CD4-positive, alpha-beta T cell (primary cell): ENCODE measurements around the gene ZNF287. TPM values are rescaled to one million over a fixed set of nuclear protein-coding genes. Genes with fewer than 3 reads are reported as not detected.

Experiments used
- ATAC-seq: fragments of 200-7000 bp; cut with Tn5 transposase; one replicate; pipeline ENCODE4 v1.10.0; 2022; ENCODE audit warnings: mild to moderate bottlenecking; ENCODE audit not compliant: poor library complexity
- CTCF ChIA-PET: fragments of 350-600 bp; sonication (Branson Sonifier 250); formaldehyde crosslinking; loops from one replicate; lab custom pipeline; 2021; ENCODE audit warnings: antibody characterized with exemption, inconsistent platforms; lab: Charles Lee
- POLR2A ChIA-PET: fragments of 350-600 bp; sonication (Branson Sonifier 250); formaldehyde crosslinking; loops from one replicate; lab custom pipeline; 2021; ENCODE audit warnings: antibody characterized with exemption, inconsistent platforms; lab: Charles Lee
- DNase-seq, 14 experiments: peaks; one replicate each; pipeline ENCODE4 v3.0.0-alpha.2; 2013 to 2020; ENCODE audit warnings: mixed read lengths in 2 of 14
- H3K27ac ChIP-seq, 2 donors: one replicate each; pipeline versions ENCODE4 v1.5.1 to v1.7.0; 2013; ENCODE audit warnings: low read length in 2 of 2, low read depth in 1 of 2, mild to moderate bottlenecking in 1 of 2
- H3K27me3 ChIP-seq, 2 experiments: 1 replicate in 1 of 2; 2 replicates in 1 of 2; pipeline versions ENCODE4 v1.6.1 to v1.7.0; 2013; ENCODE audit warnings: low read length in 2 of 2, control low read depth in 1 of 2, mild to moderate bottlenecking in 1 of 2, moderate library complexity in 1 of 2; ENCODE audit not compliant: insufficient read depth in 2 of 2, control insufficient read depth in 1 of 2
- H3K36me3 ChIP-seq: one replicate; pipeline ENCODE4 v1.6.1; 2013; ENCODE audit warnings: low read length, control low read depth; ENCODE audit not compliant: insufficient read depth
- H3K4me1 ChIP-seq: one replicate; pipeline ENCODE4 v1.6.1; 2013; ENCODE audit warnings: low read length, control low read depth; ENCODE audit not compliant: insufficient read depth
- H3K4me3 ChIP-seq: one replicate; pipeline ENCODE4 v1.5.1; 2013; ENCODE audit warnings: mild to moderate bottlenecking, low read length, moderate library complexity
- H3K9me3 ChIP-seq, 2 experiments: 1 replicate in 1 of 2; 2 replicates in 1 of 2; pipeline versions ENCODE4 v1.6.1 to v1.7.0; 2013; ENCODE audit warnings: low read length in 2 of 2, mild to moderate bottlenecking in 2 of 2, control low read depth in 1 of 2, moderate library complexity in 1 of 2; ENCODE audit not compliant: control insufficient read depth in 1 of 2, insufficient read depth in 1 of 2
- H3K27ac Mint-ChIP-seq: one replicate; pipeline ENCODE4 v1.8.0; 2020; ENCODE audit warnings: mixed read lengths
- H3K27me3 Mint-ChIP-seq: one replicate; pipeline ENCODE4 v1.8.0; 2021; ENCODE audit warnings: mixed read lengths
- H3K36me3 Mint-ChIP-seq: one replicate; pipeline ENCODE4 v1.8.0; 2021; ENCODE audit warnings: low read depth, mixed read lengths
- H3K4me1 Mint-ChIP-seq: one replicate; pipeline ENCODE4 v1.8.0; 2021; ENCODE audit warnings: low read depth, mixed read lengths
- H3K4me3 Mint-ChIP-seq: one replicate; pipeline ENCODE4 v1.8.0; 2020; ENCODE audit warnings: mild to moderate bottlenecking, mixed read lengths
- H3K9me3 Mint-ChIP-seq: one replicate; pipeline ENCODE4 v1.8.0; 2020; ENCODE audit warnings: mixed read lengths
- intact Hi-C, 2 experiments: fragments of 100-400 bp; cut with DNase I in 1 of 2; cut with micrococcal nuclease in 1 of 2; formaldehyde crosslinking; loops; one replicate each; pipeline versions ENCODE4 v1.15.1 to v1.9.0; 2023 to 2025; cut with DNase I, micrococcal nuclease
- total RNA-seq, 174 experiments: library from RNA in 2 of 174; stranded (reverse) in 2 of 174; gene quantifications; one replicate each; pipeline ENCODE4 v1.2.3 and lab custom pipeline; 2021 to 2026
- TF ChIP-seq, protein P1 (sequence below): fragments of 200-600 bp; IDR thresholded peaks from one replicate; pipeline ENCODE4 v1.8.0; 2022; ENCODE audit warnings: antibody characterized with exemption, mild to moderate bottlenecking

The ZNF287 gene
- total RNA-seq, 2 experiments from 2014 or later = 6.9 to 7.8 TPM

DNA sequence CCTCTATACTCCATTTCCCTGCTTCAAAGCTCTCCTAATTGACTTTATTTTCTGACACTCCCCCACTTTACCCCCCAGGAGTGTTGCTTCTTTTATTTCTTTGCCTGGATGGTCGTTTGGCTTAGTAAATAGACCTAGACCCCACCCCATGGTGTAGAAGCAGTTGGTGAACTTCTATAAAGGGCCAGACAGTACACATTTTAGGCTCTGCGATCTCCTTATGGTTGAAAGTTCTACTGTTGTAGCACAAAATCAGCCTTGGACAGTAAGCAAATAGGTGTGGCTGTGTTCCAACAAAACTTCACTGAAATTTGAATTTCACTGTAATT is 31.9 kb downstream of the ZNF287 start:
- H3K4me3 Mint-ChIP-seq = peak overlapping the region; percentile 93
- peak in 1 of 14 experiments; percentile 21 for DNase-seq
- H3K4me1 Mint-ChIP-seq = peaks cover 13% of the 10 kb centered on the region
- Histone ChIP-seq H3K36me3 (no peaks in the 10 kb centered on the region), H3K27me3 (no peaks in the 10 kb centered on the region), H3K9me3 (peaks cover 0 to 1% of the 10 kb centered on the region in 2 experiments), H3K4me1 (peaks cover 19% of the 10 kb centered on the region), H3K4me3 (no peak overlapping the region), H3K27ac (no peak overlapping the region)
- intact Hi-C loops = loop anchor here (1.0 to 5.0 kb wide), 6 partner anchors 52 to 940 kb away; partner anchors contain the start of genes MED9 (in 1 of the 2), NCOR1 (in 1 of the 2) and PIGL (in 1 of the 2)
- TF ChIP-seq, protein P1, sequence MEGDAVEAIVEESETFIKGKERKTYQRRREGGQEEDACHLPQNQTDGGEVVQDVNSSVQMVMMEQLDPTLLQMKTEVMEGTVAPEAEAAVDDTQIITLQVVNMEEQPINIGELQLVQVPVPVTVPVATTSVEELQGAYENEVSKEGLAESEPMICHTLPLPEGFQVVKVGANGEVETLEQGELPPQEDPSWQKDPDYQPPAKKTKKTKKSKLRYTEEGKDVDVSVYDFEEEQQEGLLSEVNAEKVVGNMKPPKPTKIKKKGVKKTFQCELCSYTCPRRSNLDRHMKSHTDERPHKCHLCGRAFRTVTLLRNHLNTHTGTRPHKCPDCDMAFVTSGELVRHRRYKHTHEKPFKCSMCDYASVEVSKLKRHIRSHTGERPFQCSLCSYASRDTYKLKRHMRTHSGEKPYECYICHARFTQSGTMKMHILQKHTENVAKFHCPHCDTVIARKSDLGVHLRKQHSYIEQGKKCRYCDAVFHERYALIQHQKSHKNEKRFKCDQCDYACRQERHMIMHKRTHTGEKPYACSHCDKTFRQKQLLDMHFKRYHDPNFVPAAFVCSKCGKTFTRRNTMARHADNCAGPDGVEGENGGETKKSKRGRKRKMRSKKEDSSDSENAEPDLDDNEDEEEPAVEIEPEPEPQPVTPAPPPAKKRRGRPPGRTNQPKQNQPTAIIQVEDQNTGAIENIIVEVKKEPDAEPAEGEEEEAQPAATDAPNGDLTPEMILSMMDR = no peak
- ATAC-seq = no peak
- H3K27ac Mint-ChIP-seq = peak overlapping the region; percentile 81
- CTCF ChIA-PET = interaction anchor here (1.6 to 2.9 kb wide), 5 partner anchors 32 to 116 kb away, joined by 4 to 30 read pairs (median 7); partner anchors contain the start of gene ZNF287
- H3K9me3 Mint-ChIP-seq = no peaks in the 10 kb centered on the region
- POLR2A ChIA-PET = interaction anchor here (1.9 to 2.3 kb wide), 2 partner anchors 47 to 537 kb away, joined by 6 to 19 read pairs; partner anchors contain the start of genes TTC19 and ZSWIM7
- no peaks in the 10 kb centered on the region for H3K27me3 Mint-ChIP-seq
- H3K36me3 Mint-ChIP-seq = peaks cover 10% of the 10 kb centered on the region

DNA sequence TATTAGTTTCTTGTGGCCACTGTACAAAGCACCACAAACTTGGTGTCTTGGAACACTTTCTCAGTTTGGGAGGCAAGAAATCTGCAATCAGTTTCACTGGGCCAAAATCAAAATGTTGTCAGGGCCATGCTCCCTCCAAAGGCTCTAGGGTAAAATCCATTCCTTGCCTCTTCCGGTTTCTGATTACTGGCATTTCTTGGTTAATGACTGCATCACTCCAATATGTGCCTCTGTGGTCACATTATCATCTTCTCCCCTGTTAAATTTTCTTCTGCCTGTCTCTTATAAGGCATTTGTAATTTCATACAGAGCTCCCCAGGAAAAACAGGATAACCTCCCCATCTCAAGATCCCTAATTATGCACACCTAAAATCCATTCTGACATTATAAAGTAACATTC is 34.8 kb downstream of the ZNF287 start:
- Histone ChIP-seq H3K27me3 (peaks cover 0 to 3% of the 10 kb centered on the region in 2 experiments), H3K36me3 (no peaks in the 10 kb centered on the region), H3K9me3 (peaks cover 0 to 4% of the 10 kb centered on the region in 2 experiments), H3K4me3 (no peak overlapping the region), H3K4me1 (peaks cover 19% of the 10 kb centered on the region), H3K27ac (no peak overlapping the region)
- Mint-ChIP-seq H3K4me3 (no peak overlapping the region), H3K27ac (no peak overlapping the region), H3K9me3 (no peaks in the 10 kb centered on the region), H3K36me3 (peaks cover 5% of the 10 kb centered on the region), H3K4me1 (peaks cover 13% of the 10 kb centered on the region), H3K27me3 (peaks cover 14% of the 10 kb centered on the region)
- DNase-seq (no peak), ATAC-seq (no peak)
- ChIA-PET POLR2A (no interaction called here), CTCF (interaction anchor here (0.6 kb wide), 1 partner anchor 82 kb away, joined by 3 read pairs; no protein-coding TSS in a partner anchor)
- intact Hi-C loops = loop anchor here in 1 of 2 experiments (2.0 to 5.0 kb wide), 2 partner anchors 41 to 97 kb away; partner anchors contain the start of gene LRRC75A
- TF ChIP-seq, protein P1 = no peak

DNA sequence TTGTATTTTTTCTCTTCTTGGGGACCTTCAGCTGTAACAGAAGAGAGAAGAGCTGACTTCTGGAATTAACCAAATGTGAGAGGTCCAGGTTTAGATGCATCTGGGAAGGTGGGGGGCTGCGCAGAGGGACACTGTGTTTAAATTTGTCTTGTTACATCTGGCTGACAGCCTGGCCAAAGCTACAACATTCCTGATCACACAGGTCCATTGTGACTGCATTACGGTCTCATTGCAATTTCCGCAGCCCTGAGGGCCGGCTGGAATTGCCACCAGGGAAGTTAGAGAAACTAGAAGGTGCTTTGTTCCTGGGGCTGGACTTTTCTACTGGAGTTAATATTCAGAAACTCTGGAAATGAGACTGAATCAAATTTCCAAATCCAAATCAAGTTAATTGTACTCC is 39.1 kb downstream of the ZNF287 start:
- POLR2A ChIA-PET = no interaction called here
- H3K9me3 Mint-ChIP-seq = no peaks in the 10 kb centered on the region
- H3K36me3 Mint-ChIP-seq = no peaks in the 10 kb centered on the region
- DNase-seq = no peak
- H3K27ac ChIP-seq = no peak overlapping the region
- peaks cover 35% of the 10 kb centered on the region for H3K27me3 Mint-ChIP-seq
- CTCF ChIA-PET = no interaction called here
- no peaks in the 10 kb centered on the region for H3K36me3 ChIP-seq
- ATAC-seq = no peak
- H3K9me3 ChIP-seq = peaks cover 0 to 4% of the 10 kb centered on the region in 2 experiments
- TF ChIP-seq, protein P1 = no peak
- H3K27me3 ChIP-seq = peaks cover 0 to 3% of the 10 kb centered on the region in 2 experiments
- no peaks in the 10 kb centered on the region for H3K4me1 ChIP-seq
- H3K27ac Mint-ChIP-seq = no peak overlapping the region
- H3K4me1 Mint-ChIP-seq = peaks cover 2% of the 10 kb centered on the region
- intact Hi-C loops = loop anchor here in 1 of 2 experiments (5.0 kb wide), 1 partner anchor 93 kb away; no protein-coding TSS in a partner anchor
- H3K4me3 ChIP-seq = no peak overlapping the region
- H3K4me3 Mint-ChIP-seq = no peak overlapping the region
